H1 (cell line): ENCODE measurements around the gene DCTN5.

Experiments used
- CHD7 ChIP-seq: fragments of 300-600 bp; sonication (generic); IDR thresholded peaks from 2 replicates; pipeline ENCODE4 v1.7.1; 2012; ENCODE audit warnings: low read length, moderate library complexity, mild to moderate bottlenecking, inconsistent platforms; ENCODE audit not compliant: insufficient replicate concordance
- CREB1 ChIP-seq: IDR thresholded peaks from 2 replicates; pipeline ENCODE4 v1.6.1; 2012; ENCODE audit warnings: inconsistent platforms
- CTCF ChIP-seq, 3 experiments: IDR thresholded peaks; 1 replicate in 2 of 3; 2 replicates in 1 of 3; pipeline versions ENCODE4 v1.5.1 to v1.6.1; 2011; ENCODE audit warnings: low read length in 3 of 3, mild to moderate bottlenecking in 3 of 3, inconsistent platforms in 2 of 3, low read depth in 1 of 3, moderate library complexity in 1 of 3; ENCODE audit not compliant: insufficient read depth in 1 of 3; ENCODE audit errors: control extremely low read depth in 1 of 3
- EP300 ChIP-seq, 2 experiments: IDR thresholded peaks; 1 replicate in 1 of 2; 2 replicates in 1 of 2; pipeline ENCODE4 v1.6.1; 2011 to 2012; ENCODE audit warnings: low read depth in 2 of 2, low read length in 2 of 2, mild to moderate bottlenecking in 2 of 2, borderline replicate concordance in 1 of 2, inconsistent platforms in 1 of 2, moderate library complexity in 1 of 2
- EZH2 ChIP-seq: fragments of 200-600 bp; sonication (generic); IDR thresholded peaks from 2 replicates; pipeline ENCODE4 v1.7.1; 2012; ENCODE audit warnings: low read depth, mild to moderate bottlenecking, moderate library complexity, low read length, inconsistent platforms; ENCODE audit not compliant: severe bottlenecking
- FOSL1 ChIP-seq: IDR thresholded peaks from 2 replicates; pipeline ENCODE4 v1.6.1; 2011; ENCODE audit warnings: mild to moderate bottlenecking, low read depth, low read length, moderate library complexity; ENCODE audit not compliant: insufficient read depth
- MAX ChIP-seq: IDR thresholded peaks from 2 replicates; pipeline ENCODE4 v1.6.1; 2012; ENCODE audit warnings: inconsistent platforms
- PHF8 ChIP-seq: fragments of 200-600 bp; sonication (generic); conservative IDR thresholded peaks from 2 replicates; pipeline ENCODE4 v1.7.1; 2012; ENCODE audit warnings: low read depth, mild to moderate bottlenecking, inconsistent platforms, low read length, moderate library complexity
- POLR2A ChIP-seq, 2 experiments: IDR thresholded peaks; 1 replicate in 1 of 2; 2 replicates in 1 of 2; pipeline ENCODE4 v1.6.1; 2011; ENCODE audit warnings: low read depth in 2 of 2, low read length in 2 of 2, mild to moderate bottlenecking in 2 of 2; ENCODE audit errors: control extremely low read depth in 1 of 2
- POLR2AphosphoS5 ChIP-seq: IDR thresholded peaks from 2 replicates; pipeline ENCODE4 v1.6.1; 2011; ENCODE audit warnings: low read depth, low read length
- SP1 ChIP-seq: IDR thresholded peaks from 2 replicates; pipeline ENCODE4 v1.6.1; 2011; ENCODE audit warnings: low read depth, low read length
- SP2 ChIP-seq: IDR thresholded peaks from 2 replicates; pipeline ENCODE4 v1.6.1; 2012; ENCODE audit warnings: mild to moderate bottlenecking, low read length, inconsistent platforms
- USF2 ChIP-seq: IDR thresholded peaks from 2 replicates; pipeline ENCODE4 v1.6.1; 2011; ENCODE audit warnings: low read length, improper control_type of control experiment
- YY1 ChIP-seq: IDR thresholded peaks from 2 replicates; pipeline ENCODE4 v1.6.1; 2011; ENCODE audit warnings: low read depth, mild to moderate bottlenecking, low read length

- no peak for TF ChIP-seq POLR2AphosphoS5
- TF ChIP-seq CTCF (IDR thresholded peaks at IDR 0.05; ENCODE audit: control extremely low read depth in 1 of 3, insufficient read depth in 1 of 3, low read depth in 1 of 3, low read length in 3 of 3): no peak
- no peak; a peak in 1 of 3 replicates for TF ChIP-seq POLR2A (IDR thresholded peaks at IDR 0.05; ENCODE audit: control extremely low read depth in 1 of 2, low read depth in 2 of 2, low read length in 2 of 2)
- no peak for TF ChIP-seq PHF8
- no peak for TF ChIP-seq USF2
- TF ChIP-seq EZH2: no peak
- TF ChIP-seq SP2: no peak
- no peak for TF ChIP-seq CREB1
- no peak for TF ChIP-seq EP300 (IDR thresholded peaks at IDR 0.05; ENCODE audit: borderline replicate concordance in 1 of 2, low read depth in 2 of 2, low read length in 2 of 2)
- TF ChIP-seq SP1: no peak
- no peak for TF ChIP-seq YY1
- TF ChIP-seq FOSL1: no peak
- no peak for TF ChIP-seq CHD7
- no peak for TF ChIP-seq MAX
These were observed 38.7 kb downstream of the DCTN5 start for GRCh38 chr16:23679986-23680336.
